ENCODE data around the gene PTGES3L.
"Not testable (repeated sequence)": the region's sequence is repeated elsewhere in the genome, so short reads cannot be mapped to it uniquely, and the experiment has no call there.

PTGES3L gene

GRCh38 chr17:42993913-42994312 is 14.0 kb upstream of the PTGES3L start:
- H3K9me3 ChIP-seq (ENCODE audit: control insufficient read depth, insufficient read depth, low read depth, low read length); H3K27me3 ChIP-seq (ENCODE audit: control insufficient read depth, insufficient read depth, low read length); H3K9ac ChIP-seq (ENCODE audit: low read length); H3K27ac ChIP-seq (ENCODE audit: low read depth, low read length); H3K4me1 ChIP-seq (ENCODE audit: control insufficient read depth, insufficient read depth, low read length); H3K4me3 ChIP-seq (ENCODE audit: low read depth, low read length): not testable (repeated sequence)
- peaks cover 47% of the 10 kb centered on the region for H3K36me3 ChIP-seq (ENCODE audit: control insufficient read depth, insufficient read depth, low read length)

GRCh38 chr17:42992872-42993271 is 13.0 kb upstream of the PTGES3L start:
- Histone ChIP-seq H3K9me3 (ENCODE audit: control insufficient read depth, insufficient read depth, low read depth, low read length) (no peaks in the 10 kb centered on the region), H3K4me1 (ENCODE audit: control insufficient read depth, insufficient read depth, low read length) (no peaks in the 10 kb centered on the region), H3K4me3 (ENCODE audit: low read depth, low read length) (no peak overlapping the region), H3K9ac (ENCODE audit: low read length) (no peak overlapping the region), H3K27me3 (ENCODE audit: control insufficient read depth, insufficient read depth, low read length) (no peaks in the 10 kb centered on the region), H3K27ac (ENCODE audit: low read depth, low read length) (no peak overlapping the region), H3K36me3 (ENCODE audit: control insufficient read depth, insufficient read depth, low read length) (peaks cover 50% of the 10 kb centered on the region)

DNA sequence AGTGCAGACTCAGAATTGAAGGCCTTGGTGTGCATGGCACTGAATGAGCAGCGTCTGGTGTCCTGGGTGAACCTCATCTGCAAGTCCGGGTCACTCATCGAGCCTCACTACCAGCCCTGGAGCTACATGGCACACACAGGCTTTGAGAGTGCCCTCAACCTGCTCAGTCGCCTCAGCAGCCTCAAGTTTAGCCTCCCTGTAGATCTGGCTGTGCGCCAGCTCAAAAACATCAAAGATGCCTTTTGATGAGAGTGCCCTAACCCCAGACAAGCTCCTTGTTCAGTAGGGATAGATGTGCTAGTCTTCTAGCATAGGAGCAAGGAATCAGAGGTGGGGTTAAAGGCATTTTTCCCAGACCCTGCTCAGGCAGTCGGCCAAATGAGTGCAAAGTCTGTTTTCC is 11.6 kb upstream of the PTGES3L start:
- no peaks in the 10 kb centered on the region for H3K9me3 ChIP-seq (ENCODE audit: control insufficient read depth, insufficient read depth, low read depth, low read length)
- peaks cover 63% of the 10 kb centered on the region for H3K36me3 ChIP-seq (ENCODE audit: control insufficient read depth, insufficient read depth, low read length)
- H3K4me3 ChIP-seq (ENCODE audit: low read depth, low read length) = no peak overlapping the region
- no peaks in the 10 kb centered on the region for H3K27me3 ChIP-seq (ENCODE audit: control insufficient read depth, insufficient read depth, low read length)
- no peaks in the 10 kb centered on the region for H3K4me1 ChIP-seq (ENCODE audit: control insufficient read depth, insufficient read depth, low read length)
- no peak overlapping the region for H3K9ac ChIP-seq (ENCODE audit: low read length)
- no peak overlapping the region for H3K27ac ChIP-seq (ENCODE audit: low read depth, low read length)

GRCh38 chr17:42989726-42990652 is 10.1 kb upstream of the PTGES3L start:
- Histone ChIP-seq H3K36me3 (ENCODE audit: control insufficient read depth, insufficient read depth, low read length) (peaks cover 73% of the 10 kb centered on the region), H3K9ac (ENCODE audit: low read length) (no peak overlapping the region), H3K27ac (ENCODE audit: low read depth, low read length) (no peak overlapping the region)

DNA sequence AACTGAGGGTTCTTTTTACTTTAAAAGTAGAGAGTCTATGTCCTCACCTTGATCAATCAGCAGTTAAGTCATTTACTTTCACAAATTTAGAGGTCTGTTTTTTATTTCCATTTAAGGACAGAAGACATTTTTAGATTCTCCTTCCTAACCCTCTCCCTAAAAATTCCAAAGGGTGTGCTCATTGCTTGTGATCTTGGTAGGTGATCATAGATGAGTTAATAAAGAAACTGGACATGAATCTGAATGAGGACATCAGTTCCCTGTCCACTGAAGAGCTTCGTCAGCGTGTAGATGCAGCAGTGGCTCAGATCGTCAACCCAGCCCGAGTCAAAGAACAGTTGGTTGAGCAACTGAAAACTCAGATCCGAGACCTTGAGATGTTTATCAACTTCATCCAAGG is 9.3 kb upstream of the PTGES3L start:
- no peak overlapping the region for H3K9ac ChIP-seq (ENCODE audit: low read length)

More at GRCh38 chr17:42989726-42990652, 10.1 kb upstream of the PTGES3L start:
- Histone ChIP-seq H3K27me3 (ENCODE audit: control insufficient read depth, insufficient read depth, low read length) (no peaks in the 10 kb centered on the region), H3K4me1 (ENCODE audit: control insufficient read depth, insufficient read depth, low read length) (no peaks in the 10 kb centered on the region), H3K9me3 (ENCODE audit: control insufficient read depth, insufficient read depth, low read depth, low read length) (no peaks in the 10 kb centered on the region), H3K4me3 (ENCODE audit: low read depth, low read length) (no peak overlapping the region)

GRCh38 chr17:42985225-42985624 is 5.3 kb upstream of the PTGES3L start:
- Histone ChIP-seq H3K9ac (ENCODE audit: low read length) (no peak overlapping the region), H3K27ac (ENCODE audit: low read depth, low read length) (no peak overlapping the region), H3K4me3 (ENCODE audit: low read depth, low read length) (no peak overlapping the region)

More for the DNA sequence above, 9.3 kb upstream of the PTGES3L start:
- Histone ChIP-seq H3K4me3 (ENCODE audit: low read depth, low read length) (no peak overlapping the region), H3K36me3 (ENCODE audit: control insufficient read depth, insufficient read depth, low read length) (peaks cover 75% of the 10 kb centered on the region), H3K9me3 (ENCODE audit: control insufficient read depth, insufficient read depth, low read depth, low read length) (no peaks in the 10 kb centered on the region), H3K27ac (ENCODE audit: low read depth, low read length) (no peak overlapping the region), H3K4me1 (ENCODE audit: control insufficient read depth, insufficient read depth, low read length) (no peaks in the 10 kb centered on the region), H3K27me3 (ENCODE audit: control insufficient read depth, insufficient read depth, low read length) (no peaks in the 10 kb centered on the region)

DNA sequence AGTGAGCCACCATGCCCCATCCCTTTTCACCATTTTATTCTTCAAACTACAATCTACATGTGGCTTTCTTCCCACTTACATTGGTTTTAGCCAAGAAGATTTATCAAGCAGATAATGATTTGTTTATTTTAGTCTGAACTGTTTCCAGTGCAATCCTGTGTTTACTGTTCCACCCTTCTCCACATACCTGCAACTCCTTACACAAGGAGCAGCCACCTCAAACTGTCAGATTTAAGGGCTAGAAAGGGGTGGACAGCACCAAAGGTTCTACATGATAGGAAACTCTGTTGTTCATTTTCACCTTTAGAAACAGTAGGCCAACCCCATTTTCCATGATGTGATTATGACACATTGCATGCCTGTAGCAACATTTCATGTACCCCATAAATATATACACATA is 2.4 kb upstream of the PTGES3L start:
- Histone ChIP-seq H3K9me3 (ENCODE audit: control insufficient read depth, insufficient read depth, low read depth, low read length) (no peaks in the 10 kb centered on the region), H3K4me1 (ENCODE audit: control insufficient read depth, insufficient read depth, low read length) (peaks cover 14% of the 10 kb centered on the region), H3K27me3 (ENCODE audit: control insufficient read depth, insufficient read depth, low read length) (no peaks in the 10 kb centered on the region), H3K4me3 (ENCODE audit: low read depth, low read length) (no peak overlapping the region), H3K27ac (ENCODE audit: low read depth, low read length) (no peak overlapping the region), H3K36me3 (ENCODE audit: control insufficient read depth, insufficient read depth, low read length) (peaks cover 22% of the 10 kb centered on the region), H3K9ac (ENCODE audit: low read length) (no peak overlapping the region)

More at GRCh38 chr17:42985225-42985624, 5.3 kb upstream of the PTGES3L start:
- H3K4me1 ChIP-seq (ENCODE audit: control insufficient read depth, insufficient read depth, low read length) = peaks cover 5% of the 10 kb centered on the region; the same call in 1 of the 2 replicates
- peaks cover 50% of the 10 kb centered on the region for H3K36me3 ChIP-seq (ENCODE audit: control insufficient read depth, insufficient read depth, low read length)
- no peaks in the 10 kb centered on the region for H3K27me3 ChIP-seq (ENCODE audit: control insufficient read depth, insufficient read depth, low read length)
- no peaks in the 10 kb centered on the region for H3K9me3 ChIP-seq (ENCODE audit: control insufficient read depth, insufficient read depth, low read depth, low read length)

DNA sequence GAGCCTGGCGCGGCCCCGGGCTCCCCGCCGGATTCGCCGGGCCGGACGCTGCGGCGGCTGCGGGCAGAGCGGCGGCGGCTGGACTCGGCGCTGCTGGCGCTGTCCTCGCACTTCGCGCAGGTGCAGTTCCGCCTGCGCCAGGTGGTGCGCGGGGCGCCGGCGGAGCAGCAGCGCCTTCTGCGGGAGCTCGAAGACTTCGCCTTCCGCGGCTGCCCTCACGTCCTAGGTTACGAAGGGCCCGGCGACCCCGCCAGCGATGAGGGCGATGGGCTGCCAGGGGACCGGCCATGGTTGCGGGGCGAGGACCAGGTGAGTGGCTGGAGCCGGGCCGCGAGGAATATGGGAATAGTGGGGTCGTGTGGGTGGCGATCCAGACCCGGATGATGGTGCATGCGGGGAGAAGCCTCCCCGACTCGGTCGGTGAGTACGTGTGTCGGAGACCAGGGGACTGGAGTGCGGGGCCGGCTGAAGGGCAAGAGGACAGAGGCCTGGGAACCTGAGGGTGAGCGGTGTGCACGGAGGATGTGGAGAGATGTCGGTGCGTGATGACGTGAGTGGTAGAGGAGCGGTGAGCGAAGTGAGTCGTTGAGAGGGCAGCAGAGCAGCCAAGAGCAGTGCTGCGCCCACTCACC is 1.0 kb upstream of the PTGES3L start:
- Histone ChIP-seq H3K9ac (ENCODE audit: low read length) (peak overlapping the region; percentile 96), H3K27ac (ENCODE audit: low read depth, low read length) (peak overlapping the region; percentile 90; the same call in 1 of the 2 replicates), H3K4me1 (ENCODE audit: control insufficient read depth, insufficient read depth, low read length) (peaks cover 14% of the 10 kb centered on the region), H3K36me3 (ENCODE audit: control insufficient read depth, insufficient read depth, low read length) (peaks cover 14% of the 10 kb centered on the region), H3K9me3 (ENCODE audit: control insufficient read depth, insufficient read depth, low read depth, low read length) (no peaks in the 10 kb centered on the region), H3K27me3 (ENCODE audit: control insufficient read depth, insufficient read depth, low read length) (no peaks in the 10 kb centered on the region), H3K4me3 (ENCODE audit: low read depth, low read length) (peak overlapping the region; percentile 94)

GRCh38 chr17:42980274-42980765 is 440 bp upstream of the PTGES3L start, which contains the start of gene RUNDC1:
RUNDC1 (plus strand) TSS chr17:42980565; CDS start chr17:42980577, 12 bp downstream.
- peaks cover 14% of the 10 kb centered on the region for H3K4me1 ChIP-seq (ENCODE audit: control insufficient read depth, insufficient read depth, low read length)
- H3K27ac ChIP-seq (ENCODE audit: low read depth, low read length) = peak within 1 kb of the TSS; percentile 90; the same call in 1 of the 2 replicates
- H3K9ac ChIP-seq (ENCODE audit: low read length) = peak within 1 kb of the TSS; percentile 96
- no peaks in the 10 kb centered on the region for H3K27me3 ChIP-seq (ENCODE audit: control insufficient read depth, insufficient read depth, low read length)
- H3K36me3 ChIP-seq (ENCODE audit: control insufficient read depth, insufficient read depth, low read length) = peaks cover 8% of the 10 kb centered on the region
- no peaks in the 10 kb centered on the region for H3K9me3 ChIP-seq (ENCODE audit: control insufficient read depth, insufficient read depth, low read depth, low read length)
- H3K4me3 ChIP-seq (ENCODE audit: low read depth, low read length) = peak within 1 kb of the TSS; percentile 94

DNA sequence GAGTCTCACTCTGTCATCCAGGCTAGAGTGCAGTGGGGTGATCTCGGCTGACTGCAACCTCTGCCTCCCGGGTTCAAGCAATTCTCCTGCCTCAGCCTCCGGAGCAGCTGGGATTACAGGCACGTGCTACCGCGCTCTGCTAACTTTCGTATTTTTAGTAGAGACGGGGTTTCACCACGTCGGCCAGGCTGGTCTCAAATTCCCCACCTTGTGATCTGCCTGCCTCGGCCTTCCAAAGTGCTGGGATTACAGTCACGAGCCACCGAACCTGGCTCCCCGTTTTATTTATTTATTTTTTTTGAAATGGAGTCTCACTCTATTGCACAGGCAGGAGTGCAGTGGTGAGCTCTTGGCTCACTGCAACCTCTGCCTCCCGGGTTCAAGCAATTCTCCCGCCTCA is 4.2 kb downstream of the PTGES3L start:
- not testable (repeated sequence) for H3K9me3 ChIP-seq (ENCODE audit: control insufficient read depth, insufficient read depth, low read depth, low read length); H3K4me1 ChIP-seq (ENCODE audit: control insufficient read depth, insufficient read depth, low read length); H3K27me3 ChIP-seq (ENCODE audit: control insufficient read depth, insufficient read depth, low read length); H3K36me3 ChIP-seq (ENCODE audit: control insufficient read depth, insufficient read depth, low read length); H3K4me3 ChIP-seq (ENCODE audit: low read depth, low read length); H3K27ac ChIP-seq (ENCODE audit: low read depth, low read length); H3K9ac ChIP-seq (ENCODE audit: low read length)

DNA sequence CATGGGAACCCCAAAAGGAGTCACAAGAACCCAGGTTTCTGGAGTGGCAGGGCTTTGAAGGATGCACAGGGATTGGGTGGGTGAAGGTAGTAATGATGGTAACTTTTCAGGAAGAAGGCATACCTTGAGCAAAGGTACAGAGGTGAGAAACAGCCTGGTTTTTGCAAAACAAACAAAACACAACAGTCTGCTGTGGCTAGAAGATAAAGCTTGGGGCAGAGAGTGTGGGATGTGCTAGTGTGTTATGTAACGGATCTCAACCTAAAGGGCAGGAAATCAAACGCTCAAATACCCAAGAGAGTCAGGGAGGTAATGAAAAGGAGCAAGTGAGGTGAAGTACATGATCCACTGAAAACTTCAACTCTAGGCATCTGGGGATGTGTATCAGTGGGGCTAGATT is 4.6 kb downstream of the PTGES3L start:
- Histone ChIP-seq H3K9ac (ENCODE audit: low read length) (no peak overlapping the region), H3K36me3 (ENCODE audit: control insufficient read depth, insufficient read depth, low read length) (no peaks in the 10 kb centered on the region), H3K4me1 (ENCODE audit: control insufficient read depth, insufficient read depth, low read length) (peaks cover 9% of the 10 kb centered on the region), H3K4me3 (ENCODE audit: low read depth, low read length) (no peak overlapping the region), H3K27me3 (ENCODE audit: control insufficient read depth, insufficient read depth, low read length) (no peaks in the 10 kb centered on the region), H3K27ac (ENCODE audit: low read depth, low read length) (no peak overlapping the region), H3K9me3 (ENCODE audit: control insufficient read depth, insufficient read depth, low read depth, low read length) (no peaks in the 10 kb centered on the region)
